HG02798 (cell line): ENCODE results near the gene RERE.
A peak's percentile ranks its signal among the peaks of the same experiment; 100 is the strongest.

ENCODE experiments used
- ATAC-seq: cut with Tn5 transposase; IDR thresholded peaks from one replicate; pipeline ENCODE4 v1.9.1; 2021; ENCODE audit warnings: mild to moderate bottlenecking; ENCODE audit not compliant: unreplicated experiment, poor library complexity

RERE gene

DNA sequence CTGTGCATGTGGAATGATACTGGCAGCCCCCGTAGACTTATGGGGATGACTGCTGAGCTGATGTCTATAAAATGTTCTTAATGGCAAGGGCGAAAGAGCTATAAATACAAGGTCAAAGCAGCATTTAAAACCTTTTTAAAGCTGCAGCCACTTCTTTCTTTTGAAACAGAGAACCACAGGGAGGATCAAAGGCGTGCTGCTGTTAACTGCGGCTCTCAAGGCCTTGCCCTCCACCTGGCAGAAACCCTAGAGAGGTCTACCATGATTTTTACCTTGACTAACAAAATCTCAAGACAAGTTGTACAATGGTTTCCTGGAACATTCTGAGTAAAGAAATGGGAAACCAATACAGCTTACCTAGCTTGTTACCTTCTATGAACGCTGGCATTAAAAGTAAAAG, 409.8 kb downstream of the RERE start:
- no peak for ATAC-seq

DNA sequence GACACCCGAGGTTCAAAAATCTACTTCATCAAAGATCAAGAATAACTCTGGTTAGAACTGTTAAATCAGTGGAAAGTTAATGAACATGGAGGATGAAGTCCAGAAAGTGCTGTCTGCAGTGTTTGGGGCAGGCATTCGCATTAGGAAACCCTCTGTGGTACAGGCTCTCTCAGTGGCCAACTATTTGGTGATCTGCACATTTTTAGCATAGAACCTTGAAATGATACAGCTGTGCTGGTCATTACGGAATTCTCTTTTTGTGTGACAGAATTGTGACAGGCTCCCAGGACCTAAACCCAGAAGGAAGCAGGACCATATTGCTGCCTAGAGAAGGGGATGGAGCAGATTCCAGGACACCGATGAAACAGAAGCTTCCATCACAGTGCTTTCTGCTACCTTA, 410.5 kb downstream of the RERE start:
- ATAC-seq = no peak

DNA sequence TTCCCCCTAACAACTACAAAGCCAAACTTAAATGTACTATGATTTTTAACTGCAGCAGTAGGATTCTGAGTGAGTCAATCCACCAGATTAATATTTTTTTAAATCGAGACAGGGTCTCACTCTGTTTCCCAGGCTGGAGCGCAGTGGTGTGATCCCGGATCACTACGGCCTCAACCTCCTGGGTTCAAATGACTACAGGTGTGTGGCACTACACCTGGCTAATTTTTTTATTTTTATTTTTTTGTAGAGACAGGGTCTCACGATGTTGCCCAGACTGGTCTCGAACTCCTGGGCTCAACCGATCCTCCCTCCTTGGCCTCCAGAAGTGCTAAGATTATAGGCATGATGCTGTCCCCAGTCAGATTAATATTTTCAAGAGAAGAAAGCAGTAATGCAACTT, 411.4 kb downstream of the RERE start:
- no peak for ATAC-seq

DNA sequence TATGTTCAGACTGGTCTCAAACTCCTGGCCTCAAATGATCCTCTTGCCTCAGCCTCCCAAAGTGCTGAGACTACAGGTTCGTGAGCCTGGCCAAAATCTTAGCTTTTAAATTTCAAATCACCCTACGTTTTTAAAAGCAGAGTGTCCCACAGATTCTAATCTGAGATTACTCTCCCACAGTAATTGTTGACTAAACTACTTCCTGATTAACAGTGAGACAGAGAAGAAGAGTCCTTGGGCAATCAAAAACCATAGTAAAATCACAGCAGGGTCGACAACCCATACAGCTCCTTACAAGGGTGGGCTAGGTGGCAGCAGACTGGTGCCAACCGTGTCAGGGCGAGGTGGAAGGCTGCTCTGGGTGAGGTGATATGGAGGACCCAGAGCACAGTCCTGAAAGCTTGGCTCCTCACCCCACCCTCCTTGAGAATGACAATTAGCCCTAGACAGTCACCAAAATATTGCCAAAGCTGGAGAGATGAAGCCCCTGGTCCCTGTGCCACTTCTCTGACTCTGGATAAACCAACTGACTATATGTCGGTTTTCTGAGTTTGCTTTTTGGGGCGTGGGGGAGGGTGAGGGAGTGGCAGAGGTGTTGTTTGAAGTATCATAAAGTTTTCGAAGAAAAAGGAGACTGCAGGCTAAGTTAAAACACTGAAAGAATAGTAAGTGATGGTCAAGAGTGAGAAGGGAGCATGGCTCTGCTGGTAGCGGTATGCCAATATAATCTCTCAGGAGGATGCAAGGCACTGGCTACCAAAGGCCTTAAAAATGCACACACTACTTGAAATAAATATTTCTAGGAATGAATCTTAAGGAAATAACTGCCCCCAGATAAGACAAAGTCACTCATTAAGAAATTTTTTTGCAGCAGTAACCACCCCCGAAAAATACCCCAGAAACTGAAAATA, 412.7 kb downstream of the RERE start:
- ATAC-seq = no peak

DNA sequence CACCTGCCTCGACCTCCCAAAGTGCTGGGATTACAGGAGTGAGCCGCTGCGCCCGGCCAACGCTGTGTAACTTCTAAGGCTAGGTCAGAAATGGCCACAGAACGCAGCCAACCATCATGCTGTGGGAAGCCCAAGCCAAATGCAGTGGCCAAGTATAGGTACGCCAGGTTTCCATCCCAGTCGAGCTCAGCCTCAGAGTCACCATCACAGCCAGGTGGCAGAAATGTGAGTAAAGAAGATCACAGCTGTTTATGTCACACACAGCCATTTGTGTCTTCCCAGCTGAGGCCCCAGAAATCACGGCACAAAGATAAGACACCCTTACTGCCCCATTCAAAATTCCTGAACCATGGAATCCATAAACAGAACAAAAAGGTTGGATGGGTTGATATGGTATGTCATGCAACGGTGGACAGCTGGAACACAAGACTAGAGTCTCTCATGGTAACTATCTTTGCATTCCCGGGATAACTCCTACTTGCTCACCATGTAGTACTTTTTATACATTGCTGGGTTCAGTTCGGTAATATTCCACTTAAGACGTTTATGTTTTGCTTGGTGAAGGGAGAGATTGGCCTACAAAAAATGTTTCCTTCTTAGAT, 415.2 kb downstream of the RERE start:
- no peak for ATAC-seq

DNA sequence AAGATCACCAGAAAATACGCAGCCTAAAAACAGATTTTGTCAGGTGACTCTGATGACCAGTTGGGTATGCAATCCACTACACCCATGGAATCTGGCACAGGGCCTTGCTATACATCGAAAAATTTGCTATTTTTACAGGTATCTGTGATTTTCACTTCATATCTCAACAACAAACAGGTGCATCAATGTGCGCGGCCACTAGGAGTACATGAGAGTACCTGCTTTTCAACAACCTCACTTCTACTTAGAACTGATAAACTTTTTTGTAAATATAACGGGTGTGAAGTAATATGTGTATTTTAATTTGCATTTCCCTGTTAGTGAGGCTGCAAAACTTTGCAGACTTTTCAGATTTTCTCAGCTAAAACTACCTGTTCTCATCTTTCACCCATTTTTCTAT, 418.8 kb downstream of the RERE start:
- ATAC-seq = no peak

DNA sequence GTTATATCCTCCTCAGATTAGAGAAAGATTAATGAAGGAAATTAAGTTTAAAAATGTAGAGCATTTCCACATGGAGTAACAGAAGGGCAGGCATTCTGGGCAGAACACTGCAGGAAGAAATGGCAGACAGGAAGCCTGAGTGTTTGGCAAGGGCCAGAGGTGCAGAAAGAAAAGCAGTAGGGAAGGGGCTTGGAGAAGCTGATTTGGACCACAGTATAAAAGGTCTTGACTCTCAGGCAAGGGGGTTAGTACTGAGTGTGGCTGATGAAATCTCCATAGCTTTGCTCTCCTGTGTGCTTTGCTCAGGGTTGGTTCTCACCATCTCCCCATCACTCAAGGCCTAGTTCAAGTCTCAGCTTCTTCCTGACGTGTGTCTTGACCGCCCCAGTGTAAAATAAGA, 419.4 kb downstream of the RERE start:
- ATAC-seq = no peak

DNA sequence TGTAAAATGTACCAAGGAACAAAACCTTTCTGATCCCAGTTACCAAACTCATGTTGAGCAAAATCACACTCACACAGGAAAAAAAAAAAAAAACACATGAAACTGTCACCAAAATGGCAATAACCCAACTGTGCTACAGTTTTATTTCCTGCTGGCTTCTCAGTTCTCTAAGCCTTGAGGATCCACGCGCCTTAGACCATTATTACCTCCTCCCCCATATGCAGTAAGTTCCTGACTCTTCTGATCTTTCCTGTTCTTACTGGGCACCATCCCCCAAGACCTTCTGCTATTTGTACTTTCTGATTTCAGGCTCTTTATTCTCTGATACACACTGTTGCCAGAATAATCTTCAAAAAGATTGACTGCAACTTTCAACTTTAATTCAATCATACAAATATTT, 419.9 kb downstream of the RERE start:
- peak; percentile 57 for ATAC-seq

DNA sequence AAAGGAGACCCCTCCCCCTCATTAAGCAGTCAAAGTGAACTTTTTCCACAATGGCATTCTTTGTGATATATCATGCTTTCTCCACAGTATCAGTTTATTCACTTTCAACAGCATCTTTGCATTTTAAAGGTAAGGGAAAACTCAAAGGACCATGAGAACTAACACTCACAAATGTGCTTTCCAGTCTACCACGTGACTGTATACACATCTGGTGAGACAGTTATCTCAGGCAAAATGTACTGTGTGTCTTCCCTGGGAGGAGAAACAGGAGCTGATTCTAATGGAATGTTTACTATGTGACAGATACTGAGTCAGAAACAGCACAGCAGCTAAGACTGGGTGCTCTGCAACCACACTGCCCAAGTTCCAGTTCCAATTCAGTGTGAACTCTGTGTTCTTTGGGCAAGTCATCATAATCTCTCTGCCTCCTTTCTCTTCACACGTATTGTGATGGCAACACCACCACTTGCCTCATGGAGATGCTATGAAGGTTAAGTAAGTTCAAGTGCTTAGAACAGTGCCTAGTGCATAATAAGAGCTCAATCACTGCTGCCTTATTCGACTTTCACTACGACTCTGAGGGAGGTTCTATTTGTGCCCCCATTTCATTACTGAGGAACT, 420.5 kb downstream of the RERE start:
- peak; percentile 36 for ATAC-seq

DNA sequence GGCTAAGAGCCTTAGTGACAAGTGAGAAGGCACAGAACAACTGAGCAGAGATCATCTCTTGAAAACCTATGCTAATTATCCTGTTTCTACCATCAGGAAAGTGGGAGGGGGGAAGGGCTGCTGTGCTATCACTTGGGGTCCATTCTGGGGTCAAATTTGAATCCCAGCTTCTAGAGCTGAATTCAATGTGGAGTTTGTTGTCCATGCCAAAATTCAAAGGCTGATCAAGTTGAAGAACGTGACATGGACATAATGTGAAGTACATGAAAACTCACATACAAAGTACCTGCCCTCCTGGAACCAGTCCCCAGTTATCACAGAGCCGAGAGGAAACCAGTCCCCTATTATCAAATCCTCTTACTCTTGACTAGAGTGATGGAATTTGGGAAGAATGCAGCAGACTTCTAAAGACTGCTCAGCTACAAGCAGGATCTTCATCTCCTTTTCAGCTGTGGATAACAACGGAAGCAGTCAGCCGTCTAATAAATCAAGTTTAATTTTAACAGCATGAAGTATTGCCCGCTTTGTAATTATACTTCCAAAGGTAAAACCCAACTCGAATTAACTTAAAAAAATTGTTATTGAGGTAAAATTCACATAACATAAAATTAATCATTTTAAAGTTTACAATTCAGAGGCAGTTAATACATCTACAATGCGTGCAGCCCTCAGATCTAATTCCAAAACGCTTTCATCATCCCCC, 421.2 kb downstream of the RERE start:
- ATAC-seq = no peak

DNA sequence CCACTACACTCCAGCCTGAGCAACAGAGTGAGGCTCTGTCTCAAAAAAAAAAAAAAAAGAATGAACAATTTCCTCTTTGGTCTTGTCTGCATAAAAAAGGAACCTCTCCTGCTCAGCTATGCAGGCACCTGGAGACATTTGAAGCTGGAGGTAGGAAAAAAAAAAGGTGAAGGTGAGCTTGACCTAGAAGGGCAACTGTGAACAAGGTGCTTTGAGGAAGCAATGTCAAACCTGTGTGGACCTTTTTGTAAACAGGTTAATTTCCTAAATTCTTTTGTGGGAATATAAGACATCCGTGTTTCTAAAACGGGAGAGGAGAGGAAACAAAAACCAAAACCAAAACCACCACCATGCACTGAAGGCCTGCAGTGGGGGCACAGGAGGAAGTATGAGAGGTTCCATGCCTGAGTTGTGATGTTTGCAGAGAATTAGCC, 422.0 kb downstream of the RERE start:
- ATAC-seq = peak; percentile 35

DNA sequence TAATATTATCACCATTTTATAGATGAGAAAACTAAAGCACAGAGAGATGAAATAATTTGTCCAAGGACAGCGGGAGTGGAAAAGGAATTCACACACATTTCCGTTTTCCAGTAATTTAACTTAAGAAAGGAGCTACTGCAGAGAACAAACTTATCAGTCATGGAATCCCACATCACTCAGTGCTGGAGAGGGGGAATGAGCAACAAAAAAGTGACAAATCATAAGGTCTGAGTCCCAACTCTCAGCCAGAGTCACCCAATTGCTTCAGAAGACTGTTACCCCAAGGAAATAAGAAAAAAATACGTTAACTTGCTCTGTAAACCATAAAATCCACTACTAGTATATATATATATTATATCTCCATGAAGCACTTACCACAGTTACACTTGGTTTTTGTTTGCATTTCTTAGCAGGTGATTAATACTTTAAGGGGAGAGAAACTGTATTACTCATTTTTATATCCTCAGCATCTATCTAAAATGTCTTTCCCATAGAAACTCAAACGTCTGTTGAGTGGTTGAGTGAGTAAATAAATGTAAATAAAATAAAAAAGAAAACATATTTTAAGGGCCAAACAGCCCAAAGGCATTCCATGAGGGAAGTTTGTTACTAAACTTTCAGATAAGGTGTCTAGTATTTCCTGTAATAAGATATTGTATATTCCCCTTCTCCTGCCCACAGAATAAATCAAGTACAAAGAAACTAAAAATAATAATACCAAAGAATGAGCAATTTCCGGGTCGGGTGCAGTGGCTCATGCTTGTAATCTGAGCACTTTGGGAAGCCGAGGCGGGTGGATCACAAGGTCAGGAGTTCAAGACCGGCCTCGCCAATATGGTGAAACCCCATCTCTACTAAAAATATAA, 422.8 kb downstream of the RERE start:
- ATAC-seq = no peak

DNA sequence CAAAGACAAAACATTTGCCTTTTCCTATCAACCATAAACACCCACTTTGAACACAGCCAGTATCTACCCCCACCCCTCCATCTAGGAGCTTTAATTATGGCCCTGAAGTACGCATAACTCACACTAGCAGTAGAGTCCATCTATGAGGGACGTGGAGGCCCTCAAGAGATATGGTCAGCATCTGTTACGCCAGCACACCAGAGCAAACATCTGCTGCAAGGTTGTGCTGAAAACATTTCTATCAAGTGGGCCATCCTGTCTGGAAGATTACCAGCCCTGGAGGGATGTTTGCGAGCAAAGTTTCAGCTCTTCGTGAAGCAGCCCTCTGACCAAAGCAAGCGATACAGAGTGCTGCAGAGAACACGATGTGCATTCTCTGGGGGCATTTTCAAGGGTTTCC, 424.9 kb downstream of the RERE start:
- no peak for ATAC-seq

DNA sequence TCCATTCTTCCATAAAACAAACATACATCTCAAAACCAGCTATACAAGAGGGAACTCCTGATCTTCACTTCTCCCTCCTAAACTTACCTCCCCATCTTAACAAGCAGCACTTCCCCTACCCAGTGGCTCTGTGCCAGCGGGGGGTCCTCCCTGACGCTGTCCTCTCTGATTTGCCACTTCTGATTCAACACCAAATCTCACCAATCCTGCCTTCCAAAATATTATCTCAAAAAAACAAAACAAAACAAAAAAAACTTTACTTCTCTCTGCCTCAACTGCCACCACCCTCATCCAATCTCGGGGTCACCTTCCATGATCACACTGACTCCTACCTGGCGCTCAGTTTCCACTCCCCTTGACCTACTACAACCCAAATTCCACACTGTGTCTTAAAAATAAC, 426.7 kb downstream of the RERE start:
- no peak for ATAC-seq

DNA sequence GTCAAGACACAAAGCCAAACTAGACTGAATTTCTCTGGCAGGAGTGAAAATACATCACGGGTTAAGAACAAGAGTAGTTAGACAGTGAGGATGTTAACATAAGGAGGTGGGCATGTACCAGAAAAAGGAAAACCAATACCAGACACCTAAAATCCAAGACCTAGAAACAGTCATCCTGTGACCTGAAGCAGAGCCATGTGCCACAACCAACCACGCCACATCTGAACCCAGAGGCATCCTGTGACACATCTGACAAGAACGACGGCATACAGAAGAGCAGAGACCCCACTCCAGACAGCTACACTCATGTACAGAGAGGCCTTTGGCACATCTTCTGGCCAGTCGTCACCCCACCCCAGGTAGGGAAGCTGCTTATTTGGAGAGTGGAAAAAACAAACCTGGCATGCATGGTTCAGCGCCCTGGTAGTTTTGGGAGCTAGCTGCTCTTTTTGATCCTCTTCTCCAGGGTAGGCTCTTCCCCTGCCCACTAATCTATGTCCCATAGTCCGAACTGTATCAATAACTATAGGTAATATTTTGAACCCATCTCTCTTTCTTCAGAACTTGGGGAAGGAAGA, 427.4 kb downstream of the RERE start:
- no peak for ATAC-seq

DNA sequence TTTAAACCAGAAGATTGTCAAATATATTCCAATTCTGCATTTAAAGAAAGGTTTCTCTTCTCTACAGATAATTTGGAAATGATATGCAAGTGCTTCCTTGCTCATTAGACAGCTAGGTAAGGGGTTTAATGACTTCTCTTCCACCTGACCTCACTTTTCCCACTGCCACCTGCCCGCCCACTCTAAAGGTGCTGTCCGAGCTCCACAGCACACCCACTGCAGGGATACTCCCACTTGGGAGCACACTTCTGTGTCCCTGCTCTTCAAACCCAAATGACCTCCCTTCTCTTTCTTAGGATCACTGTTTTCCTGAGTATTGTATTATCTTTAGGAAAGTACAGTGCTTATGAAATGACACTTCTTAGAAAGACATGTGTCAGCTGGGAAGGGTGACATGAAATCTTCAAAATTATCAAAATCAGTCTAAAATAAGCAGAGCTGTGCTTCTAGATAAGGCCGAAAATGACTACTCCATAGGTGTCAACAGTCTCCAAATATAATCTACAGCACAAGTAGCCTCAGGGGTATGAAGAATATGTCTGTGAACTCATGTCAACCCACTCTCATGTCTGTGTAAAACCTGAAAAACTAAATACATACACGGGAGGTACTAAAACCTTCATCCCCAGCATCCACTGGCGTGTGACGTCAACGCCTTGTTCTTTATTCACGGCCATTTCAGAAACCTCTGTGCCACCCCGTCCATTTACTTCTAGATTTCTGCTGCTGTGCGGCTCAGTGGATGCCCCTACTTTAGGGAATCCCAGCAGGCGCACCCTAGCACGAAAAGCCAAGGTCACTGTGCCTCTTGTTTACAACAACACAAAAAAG, 428.5 kb downstream of the RERE start:
- no peak for ATAC-seq

DNA sequence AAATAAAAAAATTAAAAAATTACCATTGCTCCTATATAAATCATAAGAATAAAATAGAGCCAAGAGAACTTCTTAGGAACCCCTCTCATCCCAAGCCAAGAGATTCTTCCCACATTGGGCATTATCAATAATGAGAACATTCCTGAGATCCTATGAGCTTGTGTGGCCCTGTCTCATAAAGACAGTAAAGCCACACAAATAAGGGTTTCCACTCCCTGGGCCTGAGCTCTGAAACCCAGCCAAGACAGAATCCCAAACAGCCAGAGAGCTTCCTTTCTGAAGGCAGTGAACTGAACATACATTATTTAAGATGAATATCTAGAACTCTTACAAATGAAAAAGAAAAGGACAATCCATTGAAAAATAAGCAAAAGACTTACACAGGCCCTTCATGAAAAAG, 431.2 kb downstream of the RERE start:
- ATAC-seq = no peak

DNA sequence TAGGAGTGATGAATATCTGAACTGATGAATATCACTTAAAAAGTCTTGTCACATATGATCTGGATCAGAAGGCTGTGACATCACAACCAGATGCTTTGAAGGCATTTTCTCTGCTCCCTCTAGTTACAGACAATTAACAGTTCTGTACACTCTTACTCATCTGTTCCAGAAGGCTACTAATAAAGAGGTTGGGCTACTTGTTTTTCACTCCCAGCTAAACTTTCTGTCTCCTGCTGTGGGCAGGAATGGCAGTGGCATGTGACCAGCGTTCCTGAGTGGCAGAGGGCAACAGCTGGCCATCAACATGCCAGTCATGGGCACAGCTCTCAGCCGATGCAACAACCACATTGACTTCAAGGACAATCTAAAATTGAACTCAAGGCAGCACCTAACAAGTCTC, 432.9 kb downstream of the RERE start:
- ATAC-seq = no peak

DNA sequence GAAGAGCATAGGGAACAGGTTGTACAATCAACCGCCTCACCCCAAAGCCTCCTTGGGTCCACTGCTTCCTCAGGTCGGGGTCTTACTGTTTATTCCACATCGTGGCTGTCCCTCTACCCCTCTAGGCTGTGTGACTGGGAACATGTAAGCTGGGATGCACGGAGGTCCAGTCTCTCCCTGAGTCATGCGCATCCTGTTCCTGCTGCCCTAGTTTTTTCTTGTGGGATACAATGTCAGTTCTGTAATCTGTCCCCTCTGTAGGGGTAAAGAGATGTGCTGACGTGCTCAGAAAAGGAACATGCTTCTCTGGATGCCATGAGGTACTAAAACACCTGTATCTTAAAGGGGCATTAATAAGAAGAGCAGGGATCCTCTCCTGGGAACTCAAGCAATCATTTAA, 433.4 kb downstream of the RERE start:
- ATAC-seq = no peak
